Measurements from ENCODE around the gene PLSCR3. TPM values are rescaled to one million over a fixed set of nuclear protein-coding genes. Genes with fewer than 3 reads are reported as not detected.

PLSCR3 gene
- total RNA-seq, 4 donors from 2014 or later: 16.8 to 38.1 (median 17.7) TPM

DNA sequence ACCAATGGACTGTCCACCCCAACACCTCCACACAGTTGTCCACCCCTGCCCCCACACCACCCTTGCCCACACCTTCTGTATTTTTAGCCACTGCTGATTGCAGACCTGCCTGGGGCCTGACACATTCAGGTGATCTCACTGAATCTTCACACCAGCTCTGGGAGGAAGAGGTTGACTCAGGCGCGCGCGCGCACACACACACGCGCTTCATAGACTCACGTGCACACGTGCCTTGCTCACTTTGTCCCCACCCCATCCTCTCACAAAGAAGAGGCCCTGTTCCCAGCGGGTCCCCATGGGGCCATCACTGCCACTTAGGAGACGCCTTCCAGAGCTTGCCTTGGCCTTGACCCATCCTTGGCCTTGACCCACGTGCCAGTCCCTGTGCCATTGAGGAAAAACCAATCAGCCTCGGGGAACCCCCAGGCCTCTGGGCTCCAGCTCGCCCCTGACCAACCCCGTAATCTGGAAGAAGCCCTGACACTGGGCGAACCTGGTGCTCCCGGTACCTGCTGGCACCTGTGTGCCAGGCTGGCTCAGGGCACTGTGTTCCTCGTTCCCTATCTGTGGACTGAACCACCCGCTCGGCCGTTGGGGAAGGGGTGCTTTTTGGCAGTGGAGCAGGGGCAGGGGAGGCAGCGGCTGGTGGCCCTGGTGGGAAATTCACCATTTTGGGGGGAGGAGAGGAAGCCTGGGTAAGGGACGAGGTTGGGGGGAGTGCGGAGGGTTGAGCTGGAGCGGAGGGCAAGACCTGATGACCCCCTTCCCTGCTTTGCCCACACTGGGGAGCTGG lies 16.5 kb upstream of the PLSCR3 start:
- 84% methylated on average over 9 of the region's 25 CpGs; no CpG with 5 or more reads in 1 of the 2 donors for WGBS, 2 donors (ENCODE audit: low coverage in 1 of 2)
- H3K27ac ChIP-seq: no peak overlapping the region
- H3K4me3 ChIP-seq: no peak overlapping the region
- ATAC-seq: no peak
- no peaks in the 10 kb centered on the region for H3K27me3 ChIP-seq
- H3K36me3 ChIP-seq: peaks cover 0 to 47% of the 10 kb centered on the region in 2 donors
- TF ChIP-seq POLR2A (IDR thresholded peaks at IDR 0.05) (no peak), POLR2AphosphoS5 (IDR thresholded peaks at IDR 0.05) (no peak), EP300 (IDR thresholded peaks at IDR 0.05) (no peak)
- TF ChIP-seq, protein P1, sequence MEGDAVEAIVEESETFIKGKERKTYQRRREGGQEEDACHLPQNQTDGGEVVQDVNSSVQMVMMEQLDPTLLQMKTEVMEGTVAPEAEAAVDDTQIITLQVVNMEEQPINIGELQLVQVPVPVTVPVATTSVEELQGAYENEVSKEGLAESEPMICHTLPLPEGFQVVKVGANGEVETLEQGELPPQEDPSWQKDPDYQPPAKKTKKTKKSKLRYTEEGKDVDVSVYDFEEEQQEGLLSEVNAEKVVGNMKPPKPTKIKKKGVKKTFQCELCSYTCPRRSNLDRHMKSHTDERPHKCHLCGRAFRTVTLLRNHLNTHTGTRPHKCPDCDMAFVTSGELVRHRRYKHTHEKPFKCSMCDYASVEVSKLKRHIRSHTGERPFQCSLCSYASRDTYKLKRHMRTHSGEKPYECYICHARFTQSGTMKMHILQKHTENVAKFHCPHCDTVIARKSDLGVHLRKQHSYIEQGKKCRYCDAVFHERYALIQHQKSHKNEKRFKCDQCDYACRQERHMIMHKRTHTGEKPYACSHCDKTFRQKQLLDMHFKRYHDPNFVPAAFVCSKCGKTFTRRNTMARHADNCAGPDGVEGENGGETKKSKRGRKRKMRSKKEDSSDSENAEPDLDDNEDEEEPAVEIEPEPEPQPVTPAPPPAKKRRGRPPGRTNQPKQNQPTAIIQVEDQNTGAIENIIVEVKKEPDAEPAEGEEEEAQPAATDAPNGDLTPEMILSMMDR (IDR thresholded peaks at IDR 0.05): no peak
- peaks cover 0 to 23% (median 8%) of the 10 kb centered on the region in 3 donors for H3K4me1 ChIP-seq
- H3K9me3 ChIP-seq: no peaks in the 10 kb centered on the region

DNA sequence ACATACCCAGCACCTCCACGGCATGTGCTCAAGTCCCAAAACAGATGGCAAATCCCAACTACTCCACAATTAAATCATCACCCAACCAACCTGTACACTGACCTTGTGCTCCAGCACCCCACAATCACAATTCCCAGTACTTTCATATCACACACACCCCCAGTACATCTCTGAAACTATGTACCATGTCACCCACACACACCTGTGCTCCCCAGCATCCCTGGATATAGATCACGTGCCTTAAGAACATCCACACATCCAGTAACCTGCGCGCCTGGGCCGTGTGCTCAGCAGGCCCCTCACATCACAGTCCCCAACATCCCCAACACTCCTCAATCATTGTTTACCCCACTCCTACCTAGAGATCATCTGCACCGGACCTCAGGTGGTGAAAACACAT lies 15.4 kb upstream of the PLSCR3 start:
- no peak for ATAC-seq
- 85 to 93% methylated on average over 4 to 6 of the region's 6 CpGs for WGBS, 2 donors (ENCODE audit: low coverage in 1 of 2)
- Histone ChIP-seq H3K4me3 (no peak overlapping the region), H3K27ac (no peak overlapping the region), H3K9me3 (no peaks in the 10 kb centered on the region), H3K4me1 (peaks cover 0 to 33% (median 13%) of the 10 kb centered on the region in 3 donors), H3K36me3 (peaks cover 0 to 36% of the 10 kb centered on the region in 2 donors), H3K27me3 (no peaks in the 10 kb centered on the region)
- no peak for TF ChIP-seq POLR2AphosphoS5 (IDR thresholded peaks at IDR 0.05)
- no peak for TF ChIP-seq EP300 (IDR thresholded peaks at IDR 0.05)
- no peak for TF ChIP-seq POLR2A (IDR thresholded peaks at IDR 0.05)
- TF ChIP-seq, protein P1 (IDR thresholded peaks at IDR 0.05): no peak

DNA sequence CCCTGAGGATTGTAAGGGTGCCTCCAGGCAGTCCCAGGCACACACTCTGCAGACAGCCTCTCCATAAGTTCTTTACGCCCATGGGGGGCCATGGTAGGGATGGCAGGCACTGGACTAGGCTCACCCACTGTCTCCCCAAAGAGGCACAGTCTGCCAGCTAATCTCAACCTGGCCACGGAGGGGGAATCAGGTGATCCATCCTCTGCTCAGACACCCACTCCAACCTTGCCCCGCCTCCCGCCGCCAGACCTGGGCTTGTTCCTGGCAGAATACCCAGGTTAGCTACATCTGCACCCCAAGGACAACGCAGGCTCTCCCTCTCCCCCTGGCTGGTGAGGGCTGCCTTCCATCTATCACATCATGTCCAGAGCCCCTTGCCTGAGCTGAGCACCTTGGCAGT lies 14.5 kb upstream of the PLSCR3 start:
- TF ChIP-seq POLR2A (IDR thresholded peaks at IDR 0.05) (no peak), POLR2AphosphoS5 (IDR thresholded peaks at IDR 0.05) (no peak), EP300 (IDR thresholded peaks at IDR 0.05) (no peak)
- TF ChIP-seq, protein P1 (IDR thresholded peaks at IDR 0.05): no peak
- Histone ChIP-seq H3K27me3 (no peaks in the 10 kb centered on the region), H3K4me1 (peaks cover 0 to 33% (median 13%) of the 10 kb centered on the region in 3 donors), H3K27ac (no peak overlapping the region), H3K36me3 (peaks cover 0 to 31% of the 10 kb centered on the region in 2 donors), H3K4me3 (no peak overlapping the region), H3K9me3 (no peaks in the 10 kb centered on the region)
- WGBS, 2 donors (ENCODE audit: low coverage in 1 of 2): 20 to 93% methylated on average over 1 to 3 of the region's 6 CpGs
- ATAC-seq: no peak

DNA sequence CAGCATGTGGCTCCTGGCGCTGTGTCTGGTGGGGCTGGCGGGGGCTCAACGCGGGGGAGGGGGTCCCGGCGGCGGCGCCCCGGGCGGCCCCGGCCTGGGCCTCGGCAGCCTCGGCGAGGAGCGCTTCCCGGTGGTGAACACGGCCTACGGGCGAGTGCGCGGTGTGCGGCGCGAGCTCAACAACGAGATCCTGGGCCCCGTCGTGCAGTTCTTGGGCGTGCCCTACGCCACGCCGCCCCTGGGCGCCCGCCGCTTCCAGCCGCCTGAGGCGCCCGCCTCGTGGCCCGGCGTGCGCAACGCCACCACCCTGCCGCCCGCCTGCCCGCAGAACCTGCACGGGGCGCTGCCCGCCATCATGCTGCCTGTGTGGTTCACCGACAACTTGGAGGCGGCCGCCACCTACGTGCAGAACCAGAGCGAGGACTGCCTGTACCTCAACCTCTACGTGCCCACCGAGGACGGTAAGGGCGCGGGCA lies 14.0 kb upstream of the PLSCR3 start:
- peaks cover 0 to 36% (median 13%) of the 10 kb centered on the region in 3 donors for H3K4me1 ChIP-seq
- no peak for ATAC-seq
- H3K27me3 ChIP-seq: no peaks in the 10 kb centered on the region
- H3K36me3 ChIP-seq: peaks cover 0 to 31% of the 10 kb centered on the region in 2 donors
- H3K27ac ChIP-seq: no peak overlapping the region
- H3K9me3 ChIP-seq: no peaks in the 10 kb centered on the region
- no peak overlapping the region for H3K4me3 ChIP-seq
- WGBS, 2 donors (ENCODE audit: low coverage in 1 of 2): 69% methylated on average over 7 of the region's 58 CpGs; no CpG with 5 or more reads in 1 of the 2 donors
- TF ChIP-seq EP300 (IDR thresholded peaks at IDR 0.05): no peak
- no peak for TF ChIP-seq POLR2AphosphoS5 (IDR thresholded peaks at IDR 0.05)
- TF ChIP-seq, protein P1 (IDR thresholded peaks at IDR 0.05): no peak
- TF ChIP-seq POLR2A (IDR thresholded peaks at IDR 0.05): no peak

All from gastroesophageal sphincter (tissue), 4 donors.